Stimulated activated CD8-positive, alpha-beta memory T cell treated with anti-CD3 and anti-CD28 coated beads, Interleukin-7, amount 100 ng/mL, for 24 hours (primary cell): ENCODE results near the gene SUPT16H.
"Not testable (repeated sequence)": the region's sequence is repeated elsewhere in the genome, so short reads cannot be mapped to it uniquely, and the experiment has no call there.

ENCODE experiments used
- DNase-seq: peaks from one replicate; pipeline ENCODE4 v3.0.0-alpha.2; 2020; ENCODE audit warnings: low read depth

SUPT16H gene

GRCh38 chr14:21367582-21368144 lies 16.2 kb downstream of the SUPT16H start:
- no peak for DNase-seq

- no peak for DNase-seq
These were observed 27.3 kb downstream of the SUPT16H start for GRCh38 chr14:21356511-21356910.

GRCh38 chr14:21352587-21352986 lies 31.2 kb downstream of the SUPT16H start:
- no peak for DNase-seq

- no peak for DNase-seq
These were observed 33.3 kb downstream of the SUPT16H start for GRCh38 chr14:21350539-21350938.

GRCh38 chr14:21347201-21347600 lies 36.6 kb downstream of the SUPT16H start:
- no peak for DNase-seq

- no peak for DNase-seq
These were observed 37.2 kb downstream of the SUPT16H start for GRCh38 chr14:21346532-21347135.

- DNase-seq, result no peak
These were observed 40.6 kb downstream of the SUPT16H start for GRCh38 chr14:21343035-21343794.

GRCh38 chr14:21334202-21334906 lies 49.5 kb downstream of the SUPT16H start:
- no peak for DNase-seq

- no peak for DNase-seq
These were observed 50.9 kb downstream of the SUPT16H start for GRCh38 chr14:21332950-21333349.

- DNase-seq, result no peak
These were observed 56.8 kb downstream of the SUPT16H start for GRCh38 chr14:21326972-21327371.

- no peak for DNase-seq
These were observed 61.1 kb downstream of the SUPT16H start for GRCh38 chr14:21322716-21323115.

- no peak for DNase-seq
These were observed 62.9 kb downstream of the SUPT16H start for GRCh38 chr14:21320913-21321312.

- no peak for DNase-seq
These were observed 66.4 kb downstream of the SUPT16H start for GRCh38 chr14:21317398-21317797.

- no peak for DNase-seq
These were observed 70.3 kb downstream of the SUPT16H start for GRCh38 chr14:21313512-21313911.

- DNase-seq, result no peak
These were observed 72.2 kb downstream of the SUPT16H start for GRCh38 chr14:21311614-21312013.

- no peak for DNase-seq
These were observed 73.9 kb downstream of the SUPT16H start for GRCh38 chr14:21309956-21310355.

- DNase-seq, result no peak
These were observed 74.6 kb downstream of the SUPT16H start for GRCh38 chr14:21309238-21309636.

- peak; percentile 56 for DNase-seq
These were observed 75.2 kb downstream of the SUPT16H start for GRCh38 chr14:21308479-21309237.

- DNase-seq, result no peak
These were observed 75.7 kb downstream of the SUPT16H start for GRCh38 chr14:21308132-21308478.

- DNase-seq, result no peak
These were observed 76.2 kb downstream of the SUPT16H start for GRCh38 chr14:21307637-21308036.

GRCh38 chr14:21302836-21303140 lies 81.0 kb downstream of the SUPT16H start:
- DNase-seq, result not testable (repeated sequence)
